ENCODE results near the gene WNT9A. TPM values are rescaled to one million over a fixed set of nuclear protein-coding genes. Genes with fewer than 3 reads are reported as not detected.

The WNT9A gene
- total RNA-seq, 1 experiment from 2014 or later = not detected

DNA sequence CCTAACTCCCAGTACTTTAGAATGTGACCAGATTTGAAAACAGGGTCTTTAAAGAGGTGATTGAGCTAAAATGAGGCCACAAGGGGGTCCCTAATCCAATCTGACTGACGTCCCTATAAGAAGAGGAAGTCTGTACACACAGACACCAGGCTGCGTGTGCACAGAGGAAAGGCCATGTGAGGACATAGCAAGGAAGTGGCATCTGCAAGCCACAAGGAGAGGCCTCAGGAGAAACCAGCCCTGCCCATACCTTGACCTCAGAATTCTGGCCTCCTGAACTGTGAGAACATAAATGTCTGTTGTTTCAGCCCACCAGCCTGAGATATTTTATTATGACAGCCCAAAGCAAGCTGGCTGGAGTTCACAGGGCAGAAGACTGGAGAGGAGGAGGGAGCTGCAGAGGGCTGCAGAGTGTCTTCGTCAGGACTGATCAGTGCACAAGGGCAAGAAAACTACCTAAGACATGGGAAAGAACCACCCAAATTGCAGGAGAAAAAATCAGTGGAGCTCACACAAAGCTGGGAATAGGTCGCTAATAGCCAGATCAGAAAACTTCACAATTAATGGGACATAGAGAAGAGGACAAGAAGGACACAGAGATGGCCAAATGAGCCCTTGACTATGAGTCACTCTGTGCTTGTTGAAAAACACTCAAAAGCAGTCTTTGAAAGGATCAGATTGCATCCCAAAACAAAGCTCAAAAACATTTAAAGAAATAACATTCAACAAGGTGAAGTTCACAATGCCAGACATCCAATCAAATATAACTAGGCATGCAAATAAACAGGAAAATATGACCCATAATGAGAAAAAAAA, 14.1 kb upstream of the WNT9A start:
- no peaks in the 10 kb centered on the region for H3K36me3 ChIP-seq (ENCODE audit: insufficient read depth, low read length, poor library complexity, severe bottlenecking)
- ChIA-PET POLR2A (ENCODE audit: low non-redundant PET) (no interaction called here), CTCF (no interaction called here)
- no peak overlapping the region for H3K27ac ChIP-seq (ENCODE audit: low read depth, low read length, poor library complexity, severe bottlenecking)
- intact Hi-C loops (cut with micrococcal nuclease; ENCODE audit: unreplicated experiment) = no loop called here
- H3K9me3 ChIP-seq (ENCODE audit: low read depth, low read length, poor library complexity, severe bottlenecking) = no peaks in the 10 kb centered on the region
- peaks cover 24% of the 10 kb centered on the region for H3K27me3 ChIP-seq (replicated peaks; ENCODE audit: insufficient read depth, low read depth, low read length, poor library complexity)
- TF ChIP-seq EZH2 (IDR thresholded peaks at IDR 0.05; ENCODE audit: borderline replicate concordance, low read depth, low read length, poor library complexity, severe bottlenecking) = no peak
- TF ChIP-seq, protein P1, sequence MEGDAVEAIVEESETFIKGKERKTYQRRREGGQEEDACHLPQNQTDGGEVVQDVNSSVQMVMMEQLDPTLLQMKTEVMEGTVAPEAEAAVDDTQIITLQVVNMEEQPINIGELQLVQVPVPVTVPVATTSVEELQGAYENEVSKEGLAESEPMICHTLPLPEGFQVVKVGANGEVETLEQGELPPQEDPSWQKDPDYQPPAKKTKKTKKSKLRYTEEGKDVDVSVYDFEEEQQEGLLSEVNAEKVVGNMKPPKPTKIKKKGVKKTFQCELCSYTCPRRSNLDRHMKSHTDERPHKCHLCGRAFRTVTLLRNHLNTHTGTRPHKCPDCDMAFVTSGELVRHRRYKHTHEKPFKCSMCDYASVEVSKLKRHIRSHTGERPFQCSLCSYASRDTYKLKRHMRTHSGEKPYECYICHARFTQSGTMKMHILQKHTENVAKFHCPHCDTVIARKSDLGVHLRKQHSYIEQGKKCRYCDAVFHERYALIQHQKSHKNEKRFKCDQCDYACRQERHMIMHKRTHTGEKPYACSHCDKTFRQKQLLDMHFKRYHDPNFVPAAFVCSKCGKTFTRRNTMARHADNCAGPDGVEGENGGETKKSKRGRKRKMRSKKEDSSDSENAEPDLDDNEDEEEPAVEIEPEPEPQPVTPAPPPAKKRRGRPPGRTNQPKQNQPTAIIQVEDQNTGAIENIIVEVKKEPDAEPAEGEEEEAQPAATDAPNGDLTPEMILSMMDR (conservative IDR thresholded peaks at IDR 0.05; ENCODE audit: low read depth, low read length) = no peak
- no peaks in the 10 kb centered on the region for H3K4me1 ChIP-seq (ENCODE audit: insufficient read depth, low read length, poor library complexity, severe bottlenecking)
- DNase-seq (ENCODE audit: low spot score) = no peak
- H3K4me3 ChIP-seq (ENCODE audit: low read depth, low read length, poor library complexity, severe bottlenecking) = no peak overlapping the region
- BruUV-seq (replicated peaks) = no TSS peak

DNA sequence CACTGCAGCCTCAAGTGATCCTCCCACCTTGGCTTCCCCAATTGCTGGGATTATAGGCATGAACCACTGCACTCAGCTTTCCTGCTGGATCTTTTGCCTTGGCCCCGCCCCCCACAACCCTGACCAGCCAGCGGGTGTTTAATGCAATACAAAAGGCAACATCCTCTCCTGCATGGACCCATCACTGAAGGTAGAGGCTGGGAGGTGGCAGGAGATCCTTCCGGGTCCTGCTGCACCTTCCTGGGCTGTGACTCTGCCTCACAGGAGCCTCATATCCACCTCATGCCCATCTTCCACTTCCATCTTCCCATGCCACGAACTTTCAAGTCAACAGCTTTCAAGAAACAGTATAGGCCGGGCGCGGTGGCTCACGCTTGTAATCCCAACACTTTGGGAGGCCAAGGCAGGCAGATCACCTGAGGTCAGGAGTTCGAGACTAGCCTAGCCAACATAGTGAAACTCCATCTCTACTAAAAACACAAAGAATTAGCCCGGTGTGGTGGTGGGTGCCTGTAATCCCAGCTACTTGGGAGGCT, 11.7 kb upstream of the WNT9A start:
- Histone ChIP-seq H3K27me3 (replicated peaks; ENCODE audit: insufficient read depth, low read depth, low read length, poor library complexity) (peaks cover 37% of the 10 kb centered on the region), H3K9me3 (ENCODE audit: low read depth, low read length, poor library complexity, severe bottlenecking) (peaks cover 7% of the 10 kb centered on the region), H3K36me3 (ENCODE audit: insufficient read depth, low read length, poor library complexity, severe bottlenecking) (no peaks in the 10 kb centered on the region), H3K27ac (ENCODE audit: low read depth, low read length, poor library complexity, severe bottlenecking) (no peak overlapping the region), H3K4me3 (ENCODE audit: low read depth, low read length, poor library complexity, severe bottlenecking) (no peak overlapping the region), H3K4me1 (ENCODE audit: insufficient read depth, low read length, poor library complexity, severe bottlenecking) (no peaks in the 10 kb centered on the region)
- CTCF ChIA-PET = interaction anchor here (0.7 kb wide), 1 partner anchor 31 kb away, joined by 3 read pairs; no protein-coding TSS in a partner anchor
- POLR2A ChIA-PET (ENCODE audit: low non-redundant PET) = no interaction called here
- TF ChIP-seq EZH2 (IDR thresholded peaks at IDR 0.05; ENCODE audit: borderline replicate concordance, low read depth, low read length, poor library complexity, severe bottlenecking) = no peak
- no TSS peak for BruUV-seq (replicated peaks)
- no peak for DNase-seq (ENCODE audit: low spot score)
- intact Hi-C loops (cut with micrococcal nuclease; ENCODE audit: unreplicated experiment) = no loop called here

DNA sequence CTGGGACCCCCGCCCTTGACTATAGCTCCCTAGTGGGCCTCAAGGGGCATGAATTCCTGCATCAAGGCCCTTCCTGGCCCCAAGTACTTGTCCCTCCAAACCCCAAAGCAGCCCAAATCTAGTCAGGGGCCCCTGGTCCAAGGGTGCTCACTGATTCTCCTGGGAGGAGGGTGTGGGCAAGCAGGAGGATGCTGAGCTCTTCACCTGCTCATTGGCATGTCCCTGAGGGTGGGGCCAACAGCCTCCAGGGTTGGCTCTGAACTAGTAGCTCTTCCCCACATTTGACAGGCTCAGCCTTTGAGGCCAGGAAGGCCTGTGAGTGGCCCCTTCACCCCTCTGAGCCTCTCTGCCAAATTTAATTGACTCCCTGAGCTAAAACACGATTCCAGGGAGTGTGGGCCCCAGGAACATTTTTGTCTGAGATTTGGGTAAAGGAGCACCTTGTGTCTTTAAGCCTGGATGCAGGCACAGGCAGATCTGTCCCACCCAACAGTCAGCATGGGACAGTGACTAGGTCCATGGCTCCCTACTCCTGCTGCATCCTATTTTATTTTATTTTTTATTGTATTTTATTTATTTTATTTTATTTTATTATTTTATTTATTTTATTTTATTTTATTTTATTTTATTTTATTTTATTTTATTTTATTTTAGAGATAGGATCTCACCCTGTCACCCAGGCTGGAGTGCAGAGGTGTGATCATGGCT, 11.0 kb upstream of the WNT9A start:
- H3K27me3 ChIP-seq (replicated peaks; ENCODE audit: insufficient read depth, low read depth, low read length, poor library complexity) = peaks cover 37% of the 10 kb centered on the region
- CTCF ChIA-PET = no interaction called here
- BruUV-seq (replicated peaks) = no TSS peak
- no peak for DNase-seq (ENCODE audit: low spot score)
- H3K4me1 ChIP-seq (ENCODE audit: insufficient read depth, low read length, poor library complexity, severe bottlenecking) = no peaks in the 10 kb centered on the region
- H3K4me3 ChIP-seq (ENCODE audit: low read depth, low read length, poor library complexity, severe bottlenecking) = no peak overlapping the region
- peaks cover 7% of the 10 kb centered on the region for H3K9me3 ChIP-seq (ENCODE audit: low read depth, low read length, poor library complexity, severe bottlenecking)
- POLR2A ChIA-PET (ENCODE audit: low non-redundant PET) = no interaction called here
- TF ChIP-seq, protein P1 (conservative IDR thresholded peaks at IDR 0.05; ENCODE audit: low read depth, low read length) = no peak
- TF ChIP-seq EZH2 (IDR thresholded peaks at IDR 0.05; ENCODE audit: borderline replicate concordance, low read depth, low read length, poor library complexity, severe bottlenecking) = no peak
- no peaks in the 10 kb centered on the region for H3K36me3 ChIP-seq (ENCODE audit: insufficient read depth, low read length, poor library complexity, severe bottlenecking)
- intact Hi-C loops (cut with micrococcal nuclease; ENCODE audit: unreplicated experiment) = no loop called here
- no peak overlapping the region for H3K27ac ChIP-seq (ENCODE audit: low read depth, low read length, poor library complexity, severe bottlenecking)

All from A673 (cell line).